H1 (cell line): ENCODE measurements around the gene ACAD9. TPM values are rescaled to one million over a fixed set of nuclear protein-coding genes. Genes with fewer than 3 reads are reported as not detected.

Source experiments
- CTCF ChIA-PET: fragments of 300-600 bp; sonication (Branson Sonifier 250); formaldehyde crosslinking; loops from one replicate; lab custom pipeline; 2021; ENCODE audit not compliant: partially characterized antibody; lab: Charles Lee
- POLR2A ChIA-PET: fragments of 300-600 bp; sonication (Branson Sonifier 250); formaldehyde crosslinking; loops from one replicate; lab custom pipeline; 2021; ENCODE audit warnings: inconsistent platforms; ENCODE audit not compliant: partially characterized antibody; lab: Charles Lee
- DNase-seq, 2 experiments: peaks; one replicate each; pipeline versions ENCODE4 v3.0.0 to v3.0.0-alpha.2; 2010 to 2022; ENCODE audit warnings: low spot score in 2 of 2, low read depth in 1 of 2, mixed read lengths in 1 of 2
- FAIRE-seq: peaks from 2 replicates; lab custom pipeline; 2011; peaks lifted over from hg19 to GRCh38; lab: Jason Lieb, UNC
- H2AFZ ChIP-seq: 2 replicates; pipeline ENCODE4 v1.8.1; 2012; ENCODE audit warnings: low read length, inconsistent platforms
- H2AK5ac ChIP-seq: 2 replicates; pipeline ENCODE4 v1.6.1; 2013; ENCODE audit warnings: low read depth, low read length
- H2BK120ac ChIP-seq: replicated peaks from 2 replicates; pipeline ENCODE3; 2013; ENCODE audit warnings: low read depth, low read length, inconsistent platforms
- H2BK12ac ChIP-seq: 2 replicates; pipeline ENCODE4 v1.6.1; 2013; ENCODE audit warnings: low read depth, low read length
- H2BK15ac ChIP-seq: 2 replicates; pipeline ENCODE4 v1.6.1; 2013; ENCODE audit warnings: low read length
- H2BK20ac ChIP-seq: 2 replicates; pipeline ENCODE4 v1.6.1; 2013; ENCODE audit warnings: low read length
- H2BK5ac ChIP-seq: 2 replicates; pipeline ENCODE4 v1.6.1; 2013; ENCODE audit warnings: low read depth, low read length
- H3K14ac ChIP-seq: 2 replicates; pipeline ENCODE4 v1.6.1; 2013; ENCODE audit warnings: inconsistent platforms; ENCODE audit not compliant: insufficient read length
- H3K18ac ChIP-seq: 2 replicates; pipeline ENCODE4 v1.6.1; 2013; ENCODE audit warnings: low read length; ENCODE audit errors: extremely low read depth
- H3K23ac ChIP-seq: 2 replicates; pipeline ENCODE4 v1.6.1; 2013; ENCODE audit warnings: inconsistent platforms; ENCODE audit not compliant: insufficient read length
- H3K23me2 ChIP-seq: 2 replicates; pipeline ENCODE4 v1.6.1; 2013; ENCODE audit warnings: low read depth, low read length
- H3K27ac ChIP-seq: 2 replicates; pipeline ENCODE4 v1.6.1; 2011; ENCODE audit warnings: low read depth, low read length, inconsistent platforms
- H3K27me3 ChIP-seq, 4 experiments: replicated peaks in 1 of 4; 1 replicate in 1 of 4; 2 replicates in 3 of 4; pipeline versions ENCODE4 v1.6.1 to v1.8.1; 2011 to 2013; ENCODE audit warnings: low read length in 3 of 4, mild to moderate bottlenecking in 3 of 4, inconsistent platforms in 2 of 4, mixed read lengths in 2 of 4, moderate library complexity in 1 of 4; ENCODE audit not compliant: control insufficient read depth in 3 of 4, insufficient read depth in 3 of 4; ENCODE audit errors: extremely low read depth in 1 of 4
- H3K36me3 ChIP-seq, 4 experiments: 2 replicates each; pipeline versions ENCODE4 v1.6.1 to v1.8.1; 2011 to 2013; ENCODE audit warnings: mild to moderate bottlenecking in 4 of 4, low read length in 3 of 4, moderate library complexity in 2 of 4, control low read depth in 1 of 4, inconsistent platforms in 1 of 4; ENCODE audit not compliant: insufficient read depth in 4 of 4, control insufficient read depth in 2 of 4
- H3K4ac ChIP-seq: replicated peaks from 2 replicates; pipeline ENCODE3; 2013; ENCODE audit warnings: low read length, low read depth, mixed read lengths, inconsistent platforms; ENCODE audit not compliant: insufficient read length
- H3K4me1 ChIP-seq, 4 experiments: replicated peaks in 1 of 4; 1 replicate in 1 of 4; 2 replicates in 3 of 4; pipeline versions ENCODE4 v1.6.1 to v1.8.1; 2011 to 2013; ENCODE audit warnings: low read length in 3 of 4, inconsistent platforms in 2 of 4, mixed read lengths in 1 of 4; ENCODE audit not compliant: insufficient read depth in 4 of 4, control insufficient read depth in 3 of 4
- H3K4me2 ChIP-seq, 2 experiments: 2 replicates each; pipeline versions ENCODE4 v1.6.1 to v1.8.1; 2011 to 2013; ENCODE audit warnings: low read depth in 2 of 2, low read length in 2 of 2, control low read depth in 1 of 2, inconsistent platforms in 1 of 2, mild to moderate bottlenecking in 1 of 2; ENCODE audit not compliant: insufficient read depth in 1 of 2
- H3K4me3 ChIP-seq, 4 experiments: fragments of 200-600, 300-600 bp in 1 of 4; sonication (generic), shearing (Covaris generic), sonication (Bioruptor Twin) in 1 of 4; 2 replicates each; pipeline versions ENCODE4 v1.5.1 to v1.8.1; 2011 to 2016; ENCODE audit warnings: low read length in 4 of 4, low read depth in 3 of 4, control low read depth in 2 of 4, inconsistent platforms in 2 of 4, mild to moderate bottlenecking in 2 of 4, mixed read lengths in 1 of 4, moderate library complexity in 1 of 4; ENCODE audit not compliant: insufficient read depth in 2 of 4; ENCODE audit errors: extremely low read depth in 1 of 4
- H3K56ac ChIP-seq: replicated peaks from 2 replicates; pipeline ENCODE3; 2013; ENCODE audit warnings: low read depth, mild to moderate bottlenecking, mixed read lengths, low read length, inconsistent platforms; ENCODE audit not compliant: insufficient read length
- H3K79me1 ChIP-seq: 2 replicates; pipeline ENCODE4 v1.6.1; 2013; ENCODE audit warnings: low read depth, low read length, control low read depth
- H3K79me2 ChIP-seq, 2 experiments: 2 replicates each; pipeline versions ENCODE4 v1.6.1 to v1.8.1; 2012 to 2013; ENCODE audit warnings: low read length in 2 of 2, mild to moderate bottlenecking in 2 of 2, inconsistent platforms in 1 of 2; ENCODE audit not compliant: insufficient read depth in 2 of 2, control insufficient read depth in 1 of 2
- H3K9ac ChIP-seq, 4 experiments: replicated peaks in 1 of 4; 1 replicate in 1 of 4; 2 replicates in 3 of 4; pipeline versions ENCODE4 v1.6.1 to v1.8.1; 2011 to 2013; ENCODE audit warnings: low read depth in 3 of 4, low read length in 3 of 4, control low read depth in 2 of 4, mild to moderate bottlenecking in 2 of 4, moderate library complexity in 2 of 4, inconsistent platforms in 1 of 4; ENCODE audit errors: extremely low read depth in 1 of 4
- H3K9me3 ChIP-seq, 2 experiments: 2 replicates each; pipeline versions ENCODE4 v1.6.1 to v1.8.1; 2012 to 2013; ENCODE audit warnings: mild to moderate bottlenecking in 2 of 2, moderate library complexity in 2 of 2, control low read depth in 1 of 2, inconsistent platforms in 1 of 2, low read depth in 1 of 2, low read length in 1 of 2, mixed read lengths in 1 of 2; ENCODE audit not compliant: insufficient read depth in 2 of 2
- H4K20me1 ChIP-seq, 2 experiments: replicated peaks in 1 of 2; 2 replicates each; pipeline versions ENCODE3 to v1.8.1; 2011 to 2013; ENCODE audit warnings: inconsistent platforms in 2 of 2, low read length in 2 of 2, mild to moderate bottlenecking in 1 of 2; ENCODE audit not compliant: insufficient read depth in 2 of 2, control insufficient read depth in 1 of 2
- H4K5ac ChIP-seq: 2 replicates; pipeline ENCODE4 v1.6.1; 2013; ENCODE audit warnings: low read length, low read depth, mixed read lengths, inconsistent platforms; ENCODE audit not compliant: insufficient read length
- H4K8ac ChIP-seq: 2 replicates; pipeline ENCODE4 v1.8.0; 2013; ENCODE audit warnings: mild to moderate bottlenecking, moderate library complexity, low read length, inconsistent platforms; ENCODE audit not compliant: insufficient read depth; ENCODE audit errors: extremely low read depth
- H4K91ac ChIP-seq: replicated peaks from 2 replicates; pipeline ENCODE3; 2013; ENCODE audit warnings: low read length, mixed read lengths, inconsistent platforms; ENCODE audit not compliant: insufficient read length
- CEBPB ChIP-seq: IDR thresholded peaks from 2 replicates; pipeline ENCODE4 v1.6.1; 2012; ENCODE audit warnings: low read depth, low read length
- CHD1 ChIP-seq: IDR thresholded peaks from 2 replicates; pipeline ENCODE4 v1.6.1; 2012; ENCODE audit warnings: low read depth, low read length, improper control_type of control experiment
- CREB1 ChIP-seq: IDR thresholded peaks from 2 replicates; pipeline ENCODE4 v1.6.1; 2012; ENCODE audit warnings: inconsistent platforms
- KDM1A ChIP-seq: fragments of 200-600, 300-600 bp; sonication (generic); IDR thresholded peaks from 2 replicates; pipeline ENCODE4 v1.7.1; 2016; ENCODE audit warnings: mild to moderate bottlenecking, low read length, borderline replicate concordance
- PHF8 ChIP-seq: fragments of 200-600 bp; sonication (generic); conservative IDR thresholded peaks from 2 replicates; pipeline ENCODE4 v1.7.1; 2012; ENCODE audit warnings: low read depth, mild to moderate bottlenecking, inconsistent platforms, low read length, moderate library complexity
- POLR2A ChIP-seq, 2 experiments: IDR thresholded peaks; 1 replicate in 1 of 2; 2 replicates in 1 of 2; pipeline ENCODE4 v1.6.1; 2011; ENCODE audit warnings: low read depth in 2 of 2, low read length in 2 of 2, mild to moderate bottlenecking in 2 of 2; ENCODE audit errors: control extremely low read depth in 1 of 2
- SIRT6 ChIP-seq: IDR thresholded peaks from one replicate; pipeline ENCODE4 v1.7.1; 2012; ENCODE audit warnings: low read length, inconsistent platforms
- SRF ChIP-seq: IDR thresholded peaks from 2 replicates; pipeline ENCODE4 v1.6.1; 2011; ENCODE audit warnings: mild to moderate bottlenecking, low read depth, low read length, moderate library complexity
- TAF1 ChIP-seq: IDR thresholded peaks from 2 replicates; pipeline ENCODE4 v1.6.1; 2011; ENCODE audit warnings: mild to moderate bottlenecking, low read depth, low read length
- WGBS, 2 experiments: shearing (Covaris generic) in 1 of 2; methylation state at CpG; one replicate each; pipeline versions ENCODE4 v1.1.6 to v1.1.7; 2013 to 2015; ENCODE audit warnings: low lambda C conversion rate in 2 of 2, mixed read lengths in 2 of 2, inconsistent platforms in 1 of 2, low coverage in 1 of 2, missing lambda C conversion rate in 1 of 2; ENCODE audit not compliant: insufficient replicate concordance in 2 of 2, insufficient coverage in 1 of 2, insufficient read length in 1 of 2; ENCODE audit errors: extremely low coverage in 1 of 2, missing lambda C conversion rate in 1 of 2; 5-methylcytosine and 5-hydroxymethylcytosine counted together
- polyA plus RNA-seq, 7 experiments: library from polyadenylated mRNA; depleted of rRNA in 3 of 7; stranded (reverse) in 5 of 7; unstranded in 2 of 7; fragments of >200 nt in 5 of 7; fragments of 200-250 nt in 2 of 7; gene quantifications; 1 replicate in 5 of 7; 2 replicates in 1 of 7; 4 replicates in 1 of 7; pipeline versions ENCODE4 v1.2.1 to v1.2.3, GENCODE V29; 2011 to 2013; ENCODE audit warnings: missing spikeins in 2 of 7, mixed read lengths in 2 of 7
- total RNA-seq: library from RNA; stranded (reverse); fragmentation: NEBNext Ultra II Directional; extraction: Animal tissue kit (Norgen Biotek cat#: 25700); gene quantifications from 2 replicates; pipeline ENCODE4 v1.2.1, GENCODE V29; 2021

ACAD9 gene
- total and polyA plus RNA-seq, 2 of the 8 experiments (the other 6 are each of a cell fraction or from before 2014, with no cell fraction given) = 27.5 to 28.9 TPM

DNA sequence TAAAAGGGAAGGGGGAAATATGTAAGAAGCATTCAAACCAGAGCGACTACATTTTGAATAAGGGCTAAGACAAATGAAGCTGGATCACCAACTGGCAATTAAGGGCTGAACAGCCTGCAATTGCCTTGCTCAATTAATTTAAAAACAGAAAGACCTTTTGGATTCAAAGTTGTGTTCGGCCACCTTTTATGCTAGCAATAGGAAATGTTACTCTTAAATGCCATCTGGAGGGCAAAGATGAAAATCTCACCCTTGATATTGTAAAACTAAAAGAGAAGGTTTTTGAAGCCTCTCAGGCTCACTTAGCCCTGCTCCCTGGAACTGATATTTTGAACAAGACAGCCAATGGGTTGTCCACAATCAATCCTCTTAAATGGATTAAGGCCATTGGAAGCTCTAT is 44.2 kb downstream of the ACAD9 start:
- H3K79me2 ChIP-seq = no peaks in the 10 kb centered on the region
- no peak overlapping the region for H3K4me3 ChIP-seq
- no peak overlapping the region for H2BK5ac ChIP-seq
- H2BK15ac ChIP-seq = no peak overlapping the region
- TF ChIP-seq KDM1A = no peak
- TF ChIP-seq CREB1 = no peak
- no peak for TF ChIP-seq SRF
- TF ChIP-seq TAF1 = no peak
- TF ChIP-seq CHD1 = no peak
- TF ChIP-seq POLR2A (IDR thresholded peaks at IDR 0.05; ENCODE audit: control extremely low read depth in 1 of 2, low read depth in 2 of 2, low read length in 2 of 2) = no peak
- no peak for TF ChIP-seq CEBPB
- TF ChIP-seq SIRT6 = no peak
- TF ChIP-seq PHF8 = no peak
- no peak overlapping the region for H3K56ac ChIP-seq
- peaks cover 63 to 71% of the 10 kb centered on the region in 2 experiments for H3K9me3 ChIP-seq
- no peak overlapping the region for H2BK12ac ChIP-seq
- H3K27ac ChIP-seq = no peak overlapping the region
- no peaks in the 10 kb centered on the region for H3K4me1 ChIP-seq
- CTCF ChIA-PET = interaction anchor here (0.8 to 1.4 kb wide), 4 partner anchors 10 to 46 kb away, joined by 3 read pairs; no protein-coding TSS in a partner anchor
- no peaks in the 10 kb centered on the region for H3K79me1 ChIP-seq
- no peaks in the 10 kb centered on the region for H3K27me3 ChIP-seq
- DNase-seq (no peak), FAIRE-seq (no peak)
- WGBS, 2 experiments = 90% methylated on average over 2 of the region's 2 CpGs; no CpG with 5 or more reads in 1 of the 2 experiments
- no peak overlapping the region for H2AFZ ChIP-seq
- no peak overlapping the region for H3K18ac ChIP-seq
- H3K14ac ChIP-seq = no peak overlapping the region
- POLR2A ChIA-PET = interaction anchor here (0.9 to 2.3 kb wide), 3 partner anchors 8 to 14 kb away, joined by 3 to 14 read pairs (median 4); no protein-coding TSS in a partner anchor
- H4K8ac ChIP-seq = no peak overlapping the region
- H3K4me2 ChIP-seq = no peak overlapping the region
- H2AK5ac ChIP-seq = no peak overlapping the region
- no peak overlapping the region for H3K23ac ChIP-seq
- no peaks in the 10 kb centered on the region for H3K23me2 ChIP-seq
- no peak overlapping the region for H2BK120ac ChIP-seq
- H4K5ac ChIP-seq = no peak overlapping the region
- no peak overlapping the region for H3K4ac ChIP-seq
- H3K9ac ChIP-seq = no peak overlapping the region
- H2BK20ac ChIP-seq = no peak overlapping the region
- H4K91ac ChIP-seq = no peak overlapping the region
- H3K36me3 ChIP-seq = peaks cover 0 to 8% (median 4%) of the 10 kb centered on the region in 4 experiments; a peak in 2 of 8 replicates
- H4K20me1 ChIP-seq = no peaks in the 10 kb centered on the region
